ENCODE measurements around the gene ZNF669. TPM values are rescaled to one million over a fixed set of nuclear protein-coding genes. Genes with fewer than 3 reads are reported as not detected.
"Not testable (repeated sequence)": the region's sequence is repeated elsewhere in the genome, so short reads cannot be mapped to it uniquely, and the experiment has no call there.

The ZNF669 gene
- total and polyA plus RNA-seq, 4 donors, result 2.4 to 8.4 (median 4.3) TPM

DNA sequence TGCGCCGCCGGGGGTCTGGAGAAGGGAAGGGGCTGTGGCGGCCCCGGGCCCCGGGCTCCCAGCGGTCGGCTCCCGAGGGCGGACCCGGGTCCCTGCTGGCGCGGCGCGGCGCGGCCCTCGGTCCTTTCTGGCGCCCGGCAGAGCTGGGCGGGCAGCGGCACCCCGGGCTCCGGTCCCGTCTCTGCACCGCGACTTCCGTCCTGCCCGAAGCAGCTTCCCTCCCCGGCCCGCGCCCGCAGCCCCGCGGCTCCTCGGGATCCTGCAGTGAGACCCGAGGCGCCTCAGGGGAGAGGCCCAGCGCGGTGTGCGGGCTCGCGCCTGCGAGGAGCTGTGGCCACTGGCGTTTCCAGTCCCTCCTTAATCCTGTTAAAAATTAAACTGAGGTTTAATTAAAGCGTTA, 22.4 kb upstream of the ZNF669 start:
- H3K36me3 ChIP-seq (ENCODE audit: control insufficient read depth in 1 of 2, insufficient read depth in 2 of 2, low read length in 1 of 2); H3K27me3 ChIP-seq (ENCODE audit: control insufficient read depth in 1 of 2, insufficient read depth in 2 of 2, low read length in 1 of 2); DNase-seq; H3K27ac ChIP-seq (ENCODE audit: low read depth in 1 of 2, low read length in 2 of 2); H3K9me3 ChIP-seq (ENCODE audit: control insufficient read depth, low read length); intact Hi-C loops (cut with DNase I); H3K4me3 ChIP-seq (ENCODE audit: low read length in 2 of 2); H3K4me1 ChIP-seq (ENCODE audit: control insufficient read depth in 1 of 2, insufficient read depth in 2 of 2, low read length in 2 of 2): not testable (repeated sequence)
- peak; percentile 83 for ATAC-seq (ENCODE audit: low FRiP score)
- no CpG with 5 or more reads among the region's 46 CpGs for WGBS, 2 donors

DNA sequence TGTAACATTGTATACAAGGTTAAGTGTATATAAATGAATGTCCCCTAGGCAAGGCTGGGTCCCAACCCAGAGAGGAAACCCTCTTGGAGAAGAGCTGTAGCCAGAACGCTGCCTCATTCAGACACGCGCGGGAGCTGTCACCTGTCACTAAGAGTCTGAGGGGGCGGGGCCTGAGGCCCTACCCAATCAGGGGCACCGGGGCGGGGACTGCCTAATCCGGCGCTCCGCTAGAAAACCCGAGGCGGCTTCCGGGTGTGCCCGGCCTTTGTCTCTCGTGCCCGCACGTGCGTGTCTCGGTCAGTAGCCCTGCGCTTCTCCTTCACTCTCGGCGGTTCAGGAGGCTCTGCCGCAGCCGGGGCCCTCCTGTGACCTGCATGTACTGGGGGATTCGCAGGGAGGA, 22.0 kb upstream of the ZNF669 start:
- H3K4me1 ChIP-seq (ENCODE audit: control insufficient read depth in 1 of 2, insufficient read depth in 2 of 2, low read length in 2 of 2); H3K9me3 ChIP-seq (ENCODE audit: control insufficient read depth, low read length); H3K27ac ChIP-seq (ENCODE audit: low read depth in 1 of 2, low read length in 2 of 2); intact Hi-C loops (cut with DNase I); H3K27me3 ChIP-seq (ENCODE audit: control insufficient read depth in 1 of 2, insufficient read depth in 2 of 2, low read length in 1 of 2); DNase-seq; H3K4me3 ChIP-seq (ENCODE audit: low read length in 2 of 2); H3K36me3 ChIP-seq (ENCODE audit: control insufficient read depth in 1 of 2, insufficient read depth in 2 of 2, low read length in 1 of 2): not testable (repeated sequence)
- ATAC-seq (ENCODE audit: low FRiP score), result peak; percentile 98
- WGBS, 2 donors, result no CpG with 5 or more reads among the region's 25 CpGs

DNA sequence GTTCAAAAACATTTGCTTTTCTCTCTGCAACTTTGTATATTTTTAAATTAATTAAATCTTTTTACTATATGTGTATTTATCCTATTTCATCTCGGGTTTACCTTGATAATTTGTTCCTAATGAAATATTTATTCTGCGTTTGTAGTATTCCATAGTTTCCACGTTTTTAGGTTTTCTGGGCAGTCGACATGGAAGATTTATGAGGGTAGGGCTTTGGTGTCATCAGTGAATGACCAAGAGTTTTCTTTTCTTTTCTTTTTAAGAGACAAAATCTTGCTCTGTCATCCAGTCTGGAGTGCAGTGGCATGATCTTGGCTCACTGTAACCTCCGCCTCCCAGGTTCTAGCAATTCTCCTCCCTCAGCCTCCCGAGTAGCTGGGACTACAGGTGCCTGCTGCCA, 17.2 kb upstream of the ZNF669 start:
- ATAC-seq (ENCODE audit: low FRiP score) (no peak), DNase-seq (no peak)
- intact Hi-C loops (cut with DNase I), result no loop called here
- H3K9me3 ChIP-seq (ENCODE audit: control insufficient read depth, low read length), result no peaks in the 10 kb centered on the region
- H3K36me3 ChIP-seq (ENCODE audit: control insufficient read depth in 1 of 2, insufficient read depth in 2 of 2, low read length in 1 of 2), result no peaks in the 10 kb centered on the region
- H3K27ac ChIP-seq (ENCODE audit: low read depth in 1 of 2, low read length in 2 of 2), result no peak overlapping the region
- WGBS, 2 donors, result 71% methylated on average over 6 of the region's 6 CpGs
- no peaks in the 10 kb centered on the region for H3K27me3 ChIP-seq (ENCODE audit: control insufficient read depth in 1 of 2, insufficient read depth in 2 of 2, low read length in 1 of 2)
- no peaks in the 10 kb centered on the region for H3K4me1 ChIP-seq (ENCODE audit: control insufficient read depth in 1 of 2, insufficient read depth in 2 of 2, low read length in 2 of 2)
- no peak overlapping the region for H3K4me3 ChIP-seq (ENCODE audit: low read length in 2 of 2)

DNA sequence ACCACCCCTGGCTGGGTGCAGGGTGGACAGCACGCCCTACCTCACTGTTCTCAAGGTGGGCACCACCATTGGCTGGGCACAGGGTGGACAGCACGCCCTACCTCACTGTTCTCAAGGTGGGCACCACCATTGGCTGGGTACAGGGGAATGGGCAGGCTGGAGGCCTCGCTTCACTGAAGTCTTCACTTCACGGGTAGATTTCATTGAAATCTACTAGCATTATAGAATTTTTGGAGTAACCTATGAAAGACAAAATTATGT, 16.2 kb upstream of the ZNF669 start:
- WGBS, 2 donors, result 76 to 98% methylated on average over 4 of the region's 4 CpGs

DNA sequence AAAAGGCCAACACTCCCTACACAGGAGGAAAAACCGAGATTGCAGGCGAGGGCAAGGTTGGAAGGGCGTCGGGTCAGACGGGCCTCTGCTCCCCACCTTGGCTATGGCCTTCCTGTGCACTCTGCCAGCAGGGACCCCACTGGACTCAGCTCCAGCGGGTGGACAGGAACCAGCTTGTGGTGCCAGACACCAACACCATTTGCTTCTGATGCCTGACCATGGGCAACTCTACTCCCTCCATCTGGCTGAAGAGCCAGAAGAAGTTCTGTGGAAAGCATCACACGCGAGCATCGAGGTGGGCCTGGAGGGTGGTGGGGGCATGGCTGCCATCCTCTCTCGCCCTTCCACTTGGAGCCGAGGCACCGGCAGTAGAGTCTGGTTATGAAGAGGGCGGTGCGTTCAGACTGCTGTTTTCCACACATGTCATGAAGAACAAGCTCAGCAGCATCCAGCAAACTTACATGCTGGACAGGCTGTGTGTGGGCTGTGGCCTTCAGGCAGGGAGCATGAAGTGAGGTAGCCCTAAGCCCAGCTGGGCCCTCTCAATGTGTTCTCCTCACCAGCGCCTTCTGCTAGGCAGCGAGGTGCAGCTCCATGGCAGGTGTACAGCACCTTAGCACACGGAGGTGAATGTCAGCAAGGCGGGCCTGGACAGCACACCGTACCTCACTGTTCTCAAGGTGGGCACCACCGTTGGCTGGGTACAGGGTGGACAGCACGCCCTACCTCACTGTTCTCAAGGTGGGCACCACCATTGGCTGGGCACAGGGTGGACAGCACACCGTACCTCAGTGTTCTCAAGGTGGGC, 15.6 kb upstream of the ZNF669 start:
- Histone ChIP-seq H3K4me1 (ENCODE audit: control insufficient read depth in 1 of 2, insufficient read depth in 2 of 2, low read length in 2 of 2) (no peaks in the 10 kb centered on the region), H3K9me3 (ENCODE audit: control insufficient read depth, low read length) (no peaks in the 10 kb centered on the region), H3K27ac (ENCODE audit: low read depth in 1 of 2, low read length in 2 of 2) (no peak overlapping the region), H3K27me3 (ENCODE audit: control insufficient read depth in 1 of 2, insufficient read depth in 2 of 2, low read length in 1 of 2) (no peaks in the 10 kb centered on the region), H3K36me3 (ENCODE audit: control insufficient read depth in 1 of 2, insufficient read depth in 2 of 2, low read length in 1 of 2) (no peaks in the 10 kb centered on the region), H3K4me3 (ENCODE audit: low read length in 2 of 2) (no peak overlapping the region)
- ATAC-seq (ENCODE audit: low FRiP score), result no peak
- WGBS, 2 donors, result 93 to 94% methylated on average over 22 of the region's 22 CpGs
- intact Hi-C loops (cut with DNase I), result no loop called here
- no peak for DNase-seq

More for the DNA sequence above, 16.2 kb upstream of the ZNF669 start:
- ATAC-seq (ENCODE audit: low FRiP score); H3K9me3 ChIP-seq (ENCODE audit: control insufficient read depth, low read length); H3K27ac ChIP-seq (ENCODE audit: low read depth in 1 of 2, low read length in 2 of 2); H3K4me1 ChIP-seq (ENCODE audit: control insufficient read depth in 1 of 2, insufficient read depth in 2 of 2, low read length in 2 of 2); H3K36me3 ChIP-seq (ENCODE audit: control insufficient read depth in 1 of 2, insufficient read depth in 2 of 2, low read length in 1 of 2); intact Hi-C loops (cut with DNase I); DNase-seq; H3K4me3 ChIP-seq (ENCODE audit: low read length in 2 of 2); H3K27me3 ChIP-seq (ENCODE audit: control insufficient read depth in 1 of 2, insufficient read depth in 2 of 2, low read length in 1 of 2): not testable (repeated sequence)

DNA sequence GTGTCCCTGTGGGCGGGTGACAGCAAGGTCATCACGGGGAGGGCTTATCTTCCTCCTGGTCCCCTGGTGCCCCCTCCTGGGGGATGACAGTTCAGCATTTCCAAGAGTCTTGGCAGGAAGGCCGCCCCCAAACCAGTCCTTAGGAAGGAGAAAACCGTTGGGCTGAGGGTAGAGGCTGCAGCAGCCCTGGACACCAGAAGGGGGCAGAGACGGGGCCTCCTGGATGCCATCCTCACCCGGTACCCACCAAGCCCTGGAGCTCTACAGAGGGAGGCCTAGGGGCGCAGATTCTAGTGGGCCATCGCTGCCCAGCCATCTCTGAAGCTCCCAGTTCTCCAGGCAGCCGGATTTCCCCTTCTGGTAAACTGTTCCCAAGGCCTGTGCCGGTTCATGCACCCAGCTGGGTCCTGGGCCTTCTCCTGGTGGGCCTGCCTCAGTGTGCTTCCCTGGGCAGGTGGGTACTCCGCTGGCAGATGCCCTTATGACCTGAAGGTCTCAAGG, 14.8 kb upstream of the ZNF669 start:
- Histone ChIP-seq H3K36me3 (ENCODE audit: control insufficient read depth in 1 of 2, insufficient read depth in 2 of 2, low read length in 1 of 2) (no peaks in the 10 kb centered on the region), H3K4me3 (ENCODE audit: low read length in 2 of 2) (no peak overlapping the region), H3K27me3 (ENCODE audit: control insufficient read depth in 1 of 2, insufficient read depth in 2 of 2, low read length in 1 of 2) (no peaks in the 10 kb centered on the region), H3K27ac (ENCODE audit: low read depth in 1 of 2, low read length in 2 of 2) (no peak overlapping the region), H3K4me1 (ENCODE audit: control insufficient read depth in 1 of 2, insufficient read depth in 2 of 2, low read length in 2 of 2) (no peaks in the 10 kb centered on the region), H3K9me3 (ENCODE audit: control insufficient read depth, low read length) (no peaks in the 10 kb centered on the region)
- intact Hi-C loops (cut with DNase I), result no loop called here
- 65 to 75% methylated on average over 8 to 11 of the region's 11 CpGs for WGBS, 2 donors
- ATAC-seq (ENCODE audit: low FRiP score) (peak; percentile 52), DNase-seq (no peak)

DNA sequence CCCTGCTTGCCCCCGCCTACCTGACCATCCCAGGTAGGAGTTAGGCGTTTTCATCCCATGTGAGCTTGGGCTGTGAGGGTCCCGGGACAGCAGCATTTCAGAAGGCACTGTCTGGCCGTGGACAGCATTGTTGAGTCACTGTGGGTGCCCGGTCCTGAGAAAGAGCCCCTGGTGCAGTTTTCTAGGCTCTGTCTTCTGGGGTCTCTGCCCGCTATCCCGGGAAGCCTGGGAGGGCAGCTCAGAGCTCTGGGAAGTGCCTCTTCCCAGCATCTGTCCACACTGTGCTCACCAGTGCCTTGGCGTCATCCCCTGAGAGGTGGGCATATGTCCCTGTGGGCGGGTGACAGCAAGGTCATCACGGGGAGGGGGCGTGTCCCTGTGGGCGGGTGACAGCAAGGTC, 11.4 kb upstream of the ZNF669 start:
- Histone ChIP-seq H3K36me3 (ENCODE audit: control insufficient read depth in 1 of 2, insufficient read depth in 2 of 2, low read length in 1 of 2) (no peaks in the 10 kb centered on the region), H3K4me3 (ENCODE audit: low read length in 2 of 2) (no peak overlapping the region), H3K27ac (ENCODE audit: low read depth in 1 of 2, low read length in 2 of 2) (no peak overlapping the region), H3K4me1 (ENCODE audit: control insufficient read depth in 1 of 2, insufficient read depth in 2 of 2, low read length in 2 of 2) (no peaks in the 10 kb centered on the region), H3K27me3 (ENCODE audit: control insufficient read depth in 1 of 2, insufficient read depth in 2 of 2, low read length in 1 of 2) (no peaks in the 10 kb centered on the region), H3K9me3 (ENCODE audit: control insufficient read depth, low read length) (no peaks in the 10 kb centered on the region)
- WGBS, 2 donors, result 81 to 86% methylated on average over 12 of the region's 12 CpGs
- DNase-seq (no peak), ATAC-seq (ENCODE audit: low FRiP score) (no peak)
- intact Hi-C loops (cut with DNase I), result no loop called here

DNA sequence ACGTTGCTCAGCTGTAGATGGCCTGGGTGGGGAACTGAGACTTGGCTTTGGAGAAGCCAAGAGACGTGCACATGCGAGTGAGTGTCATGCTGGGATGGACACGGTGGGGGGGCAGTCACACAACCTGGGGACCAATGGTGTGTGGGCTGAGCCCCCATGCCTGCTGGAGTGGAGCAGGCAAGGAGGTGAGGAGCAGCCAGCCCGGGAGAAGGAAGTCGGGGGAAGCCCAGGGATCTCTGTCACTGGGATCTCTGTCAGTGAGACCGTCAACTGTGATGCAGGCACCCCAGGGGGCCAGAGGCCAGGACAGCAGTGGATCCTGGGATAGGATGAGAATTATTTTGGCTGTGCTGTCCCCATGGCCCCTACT, 11.0 kb upstream of the ZNF669 start:
- Histone ChIP-seq H3K27me3 (ENCODE audit: control insufficient read depth in 1 of 2, insufficient read depth in 2 of 2, low read length in 1 of 2) (no peaks in the 10 kb centered on the region), H3K27ac (ENCODE audit: low read depth in 1 of 2, low read length in 2 of 2) (no peak overlapping the region), H3K4me3 (ENCODE audit: low read length in 2 of 2) (no peak overlapping the region), H3K36me3 (ENCODE audit: control insufficient read depth in 1 of 2, insufficient read depth in 2 of 2, low read length in 1 of 2) (no peaks in the 10 kb centered on the region), H3K9me3 (ENCODE audit: control insufficient read depth, low read length) (no peaks in the 10 kb centered on the region), H3K4me1 (ENCODE audit: control insufficient read depth in 1 of 2, insufficient read depth in 2 of 2, low read length in 2 of 2) (no peaks in the 10 kb centered on the region)
- DNase-seq (no peak), ATAC-seq (ENCODE audit: low FRiP score) (no peak)
- 73 to 79% methylated on average over 7 of the region's 7 CpGs for WGBS, 2 donors
- intact Hi-C loops (cut with DNase I), result no loop called here

DNA sequence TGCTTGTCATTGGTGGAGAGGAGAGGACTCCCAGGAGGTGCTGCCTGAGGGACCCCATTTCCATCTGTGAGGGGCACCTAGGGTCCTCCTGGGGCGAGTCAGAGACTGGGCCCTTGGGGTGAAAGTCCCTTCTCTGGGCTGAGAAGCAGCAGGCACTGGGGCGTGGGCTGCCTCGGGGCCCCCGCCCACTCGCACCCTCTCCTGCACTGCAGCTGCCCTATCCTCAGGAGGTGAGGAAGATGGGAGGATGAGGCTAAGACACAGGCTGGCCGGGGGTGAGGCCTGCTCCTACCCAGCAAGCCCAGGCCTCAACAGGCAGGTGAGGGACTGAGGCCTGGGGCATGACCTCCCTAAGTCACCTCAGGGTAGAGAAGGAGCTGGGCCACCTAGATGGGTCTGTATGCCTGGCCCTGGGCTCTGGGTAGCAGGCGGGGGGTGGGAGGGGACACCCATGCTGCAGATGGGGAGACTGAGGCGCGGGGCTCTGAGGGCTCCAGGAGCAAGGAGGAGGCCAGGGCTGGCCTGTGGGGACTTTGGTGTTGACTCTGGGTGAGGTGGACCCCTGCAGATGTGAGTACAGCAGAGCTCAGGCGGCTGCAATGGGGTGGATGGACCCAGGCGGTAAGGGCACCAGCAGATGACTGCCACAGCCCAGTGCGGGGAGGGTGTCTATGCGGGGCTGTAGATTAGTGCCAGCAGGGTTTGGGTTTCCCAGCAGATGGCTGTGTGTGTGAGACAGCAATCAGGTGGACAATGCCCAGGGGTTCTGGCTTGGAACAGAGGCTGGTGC, 10.4 kb upstream of the ZNF669 start:
- WGBS, 2 donors, result 93 to 94% methylated on average over 13 of the region's 13 CpGs
- Histone ChIP-seq H3K36me3 (ENCODE audit: control insufficient read depth in 1 of 2, insufficient read depth in 2 of 2, low read length in 1 of 2) (no peaks in the 10 kb centered on the region), H3K4me3 (ENCODE audit: low read length in 2 of 2) (no peak overlapping the region), H3K27ac (ENCODE audit: low read depth in 1 of 2, low read length in 2 of 2) (no peak overlapping the region), H3K27me3 (ENCODE audit: control insufficient read depth in 1 of 2, insufficient read depth in 2 of 2, low read length in 1 of 2) (no peaks in the 10 kb centered on the region), H3K9me3 (ENCODE audit: control insufficient read depth, low read length) (no peaks in the 10 kb centered on the region), H3K4me1 (ENCODE audit: control insufficient read depth in 1 of 2, insufficient read depth in 2 of 2, low read length in 2 of 2) (no peaks in the 10 kb centered on the region)
- intact Hi-C loops (cut with DNase I), result loop anchor here in 1 of 2 donors (5.0 kb wide), 1 partner anchor 58 kb away; the partner anchor contains the start of gene ZNF124
- DNase-seq (no peak), ATAC-seq (ENCODE audit: low FRiP score) (no peak)
